Measurements from ENCODE around the gene OSBPL5.

OSBPL5 gene

GRCh38 chr11:3134218-3134621, 30.9 kb downstream of the OSBPL5 start:
- DNase-seq (ENCODE audit: low spot score): no peak

DNA sequence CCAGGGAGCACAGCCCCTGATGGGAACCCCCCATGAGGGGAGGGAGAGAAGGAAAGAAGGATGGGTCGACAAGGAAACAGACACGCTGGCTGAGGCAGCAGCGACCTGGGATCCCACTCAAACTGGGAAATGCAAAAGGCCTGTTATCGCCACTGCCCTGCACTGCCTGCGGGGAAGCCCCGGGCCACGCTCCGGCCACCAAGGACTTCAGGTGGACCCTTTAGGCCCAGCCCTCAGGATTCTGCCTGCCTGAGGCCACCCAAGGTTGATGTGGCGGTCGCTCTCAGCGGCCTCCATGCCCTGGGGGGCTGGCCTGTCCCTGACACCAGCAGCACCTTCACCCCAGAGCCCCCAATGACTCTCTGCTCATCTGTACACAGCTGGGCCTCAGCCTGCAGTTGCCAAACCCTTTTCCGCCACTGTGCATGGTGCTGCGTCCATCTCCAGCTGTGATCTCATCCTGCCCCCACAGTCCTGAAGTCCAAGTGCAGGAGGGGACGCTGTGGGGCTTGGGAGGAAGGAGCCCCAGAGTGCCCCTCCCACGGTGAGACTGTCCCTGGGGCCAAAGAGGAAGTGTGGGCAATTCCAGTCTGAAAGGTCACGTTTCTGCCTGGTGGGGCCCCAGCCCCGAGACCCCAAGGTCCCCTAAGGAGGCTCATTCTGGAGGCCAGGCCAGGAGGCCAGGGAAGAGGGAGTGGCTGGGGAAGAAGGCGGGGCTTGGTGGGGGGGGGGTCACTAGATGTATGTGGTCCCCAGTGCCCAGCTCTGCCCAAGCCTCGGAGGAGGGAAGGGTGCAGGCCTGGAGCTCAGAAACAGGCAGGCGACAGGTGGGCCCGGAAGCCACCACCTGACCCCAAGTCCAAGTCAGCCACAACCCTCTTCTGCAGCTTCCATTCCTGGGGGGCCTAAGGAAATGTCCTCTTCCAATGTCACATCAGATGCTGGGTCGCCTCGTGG, 31.6 kb downstream of the OSBPL5 start:
- DNase-seq (ENCODE audit: low spot score): no peak

DNA sequence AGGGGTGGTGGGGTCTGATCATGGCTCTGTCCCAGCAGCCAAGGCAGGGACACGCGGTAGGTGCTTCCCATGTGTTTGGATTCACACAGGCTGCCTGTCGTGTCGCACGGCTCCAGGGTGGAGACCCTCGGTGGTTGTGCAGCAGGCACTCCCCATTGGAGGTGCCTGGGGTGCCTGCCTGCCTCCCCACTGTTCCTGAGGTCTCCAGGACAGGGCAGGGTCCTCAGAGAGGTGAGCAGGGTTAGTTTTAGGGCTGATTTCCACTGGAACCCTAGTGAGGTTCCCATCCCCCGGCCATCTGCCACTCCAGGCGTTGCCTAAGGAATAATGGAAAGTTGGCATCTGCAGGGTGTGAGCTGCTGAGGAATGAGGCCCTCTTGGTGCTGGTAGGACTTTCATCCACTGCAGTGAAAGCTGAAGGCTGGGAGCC, 32.3 kb downstream of the OSBPL5 start:
- no peak for DNase-seq (ENCODE audit: low spot score)

GRCh38 chr11:3132271-3132781, 32.8 kb downstream of the OSBPL5 start:
- DNase-seq (ENCODE audit: low spot score): no peak

DNA sequence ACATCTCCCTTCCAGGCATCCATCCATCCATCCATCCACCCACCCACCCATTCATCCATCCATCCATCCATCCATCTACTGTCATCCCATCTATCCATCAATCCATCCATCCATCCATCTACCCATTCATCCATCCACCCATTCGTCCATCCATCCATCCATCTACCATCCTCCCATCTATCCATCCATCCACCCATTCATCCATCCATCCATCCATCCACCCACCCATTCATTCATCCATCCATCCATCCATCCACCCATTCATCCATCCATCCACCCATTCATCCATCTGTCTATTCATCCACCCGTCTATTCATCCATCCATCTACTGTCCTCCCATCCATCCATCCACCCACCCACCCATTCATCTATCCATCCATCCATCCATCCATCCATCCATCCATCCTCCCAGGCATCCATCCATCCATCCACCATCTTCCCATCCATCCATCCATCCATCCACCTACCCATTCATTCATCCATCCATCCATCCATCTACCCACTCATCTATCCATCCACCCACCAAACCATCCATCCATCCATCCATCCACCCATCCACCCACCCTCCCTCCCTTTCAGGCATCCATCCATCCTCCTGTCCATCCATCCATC, 33.7 kb downstream of the OSBPL5 start:
- DNase-seq (ENCODE audit: low spot score): no peak

DNA sequence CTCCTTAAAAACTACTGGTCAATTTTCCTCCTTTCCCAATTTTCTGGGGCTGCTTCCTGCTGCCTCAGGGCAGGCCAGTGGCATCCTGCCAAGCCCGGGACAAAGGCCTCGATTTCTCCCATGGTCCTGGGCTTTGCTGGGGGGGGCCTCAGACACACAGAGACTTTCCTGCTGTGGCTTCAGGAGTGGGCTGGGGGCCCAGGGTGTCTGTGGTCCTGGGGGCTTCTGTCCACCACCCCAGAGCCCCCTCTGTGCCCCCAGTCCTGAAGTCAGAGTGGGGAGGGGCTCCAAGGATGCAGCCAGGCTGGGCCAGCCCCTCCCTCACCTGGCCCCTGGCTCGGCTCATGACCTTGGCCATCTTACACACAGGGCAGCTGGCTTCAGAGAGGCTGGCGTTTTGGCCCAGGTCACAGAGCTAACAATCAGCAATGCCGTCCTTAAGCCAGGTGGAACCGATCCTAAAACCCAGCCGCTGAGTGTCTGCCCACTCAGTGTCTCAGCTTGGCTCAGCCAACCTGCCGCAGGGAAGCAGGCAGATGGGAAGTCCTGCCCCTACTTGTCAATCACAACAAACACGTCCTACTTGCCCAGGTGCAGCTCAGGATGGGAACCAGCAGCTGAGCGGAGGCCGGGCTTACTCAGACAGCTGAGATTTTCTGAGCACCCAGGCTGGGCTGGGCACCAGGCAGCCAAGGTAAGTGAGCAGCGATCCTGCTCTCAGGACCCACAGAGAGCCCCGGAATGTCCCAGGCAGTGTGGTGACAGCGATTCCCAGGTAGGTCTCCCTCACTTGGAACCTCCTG, 34.6 kb downstream of the OSBPL5 start:
- DNase-seq (ENCODE audit: low spot score): no peak

DNA sequence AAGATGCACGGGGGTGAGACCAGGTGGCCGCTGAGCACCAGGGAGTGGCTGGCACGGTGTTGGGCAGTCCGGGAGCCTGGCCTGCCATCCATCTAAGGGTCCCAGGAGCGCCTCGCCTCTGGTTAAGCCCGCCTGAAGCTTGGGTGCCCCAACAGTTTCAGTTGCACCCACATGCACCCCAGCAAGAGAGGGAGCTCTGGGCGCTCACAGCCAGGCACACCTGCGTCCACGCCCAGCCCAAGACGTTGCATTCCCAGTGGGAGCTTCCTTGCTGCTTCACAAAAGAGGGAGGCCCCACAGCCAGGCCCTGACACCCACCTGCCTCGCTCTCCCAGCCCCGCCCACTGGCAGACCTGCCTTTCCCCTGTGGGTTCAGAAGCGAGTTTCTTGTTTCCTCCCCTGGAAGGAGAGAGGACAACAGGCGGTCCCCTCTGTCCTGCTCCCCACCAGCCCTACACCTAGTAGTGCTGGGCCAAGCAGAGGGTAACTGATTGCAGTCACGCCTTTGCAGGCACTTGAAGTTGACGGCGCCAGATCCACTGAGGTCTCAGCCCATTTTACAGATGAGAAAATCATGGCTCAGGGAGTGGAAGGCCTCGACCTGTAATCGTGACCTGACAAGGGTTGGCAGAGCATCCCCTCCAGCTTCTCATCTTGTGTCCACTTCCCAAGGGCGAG, 35.4 kb downstream of the OSBPL5 start:
- DNase-seq (ENCODE audit: low spot score): no peak

DNA sequence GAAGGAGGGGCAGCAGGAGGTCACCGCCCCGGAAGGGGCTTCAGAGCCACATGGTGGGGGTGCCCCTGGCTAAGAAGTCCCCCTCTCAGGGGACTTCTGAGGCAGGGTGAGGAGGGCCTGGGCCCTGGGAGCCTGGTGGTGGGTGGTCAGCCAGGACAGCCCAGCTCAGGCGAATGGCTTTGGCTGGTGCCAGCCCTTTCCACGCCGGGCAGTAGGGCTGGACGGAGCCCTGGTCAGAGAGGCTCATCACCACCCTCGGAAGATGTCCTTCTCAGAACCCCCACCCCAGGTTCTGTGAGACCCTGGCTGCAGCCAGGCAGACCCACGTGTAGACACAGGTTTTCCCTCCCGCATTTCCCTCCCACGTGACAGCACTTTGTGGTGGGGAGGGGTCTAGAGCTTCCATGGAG, 35.9 kb downstream of the OSBPL5 start:
- no peak for DNase-seq (ENCODE audit: low spot score)

- no peak for DNase-seq (ENCODE audit: low spot score)
These were observed 36.5 kb downstream of the OSBPL5 start for GRCh38 chr11:3128356-3129180.

DNA sequence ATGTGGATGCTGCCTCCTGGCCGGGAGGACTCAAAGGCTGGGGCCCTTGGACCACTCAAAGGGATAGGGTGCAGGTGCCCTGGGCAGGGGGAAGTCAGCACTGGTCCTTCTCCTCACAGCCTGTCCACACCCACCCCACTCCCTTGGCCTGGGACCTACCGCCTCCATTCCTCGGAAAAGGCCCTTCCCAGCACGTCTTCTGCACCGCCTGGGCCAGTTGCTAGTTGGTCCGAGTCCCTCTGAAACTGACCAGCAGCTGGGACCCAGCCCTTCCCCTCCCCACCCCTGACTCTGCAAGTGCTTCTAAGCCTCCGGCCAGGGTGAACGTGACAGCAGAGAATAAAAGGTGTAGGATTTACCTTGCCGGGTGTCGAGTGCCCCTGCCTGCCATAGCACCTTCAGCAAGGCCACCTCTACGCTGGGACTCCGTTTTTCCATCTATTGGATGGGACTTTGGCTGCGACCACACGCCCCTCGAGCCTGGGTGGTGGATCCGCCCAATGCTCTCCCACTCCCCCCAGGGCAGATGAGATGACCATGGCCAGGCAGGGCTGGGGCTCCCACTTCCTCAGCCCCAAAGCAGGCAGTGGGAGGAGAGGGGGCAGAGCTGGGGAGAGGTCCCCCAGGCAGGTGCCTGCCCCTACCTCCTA, 37.3 kb downstream of the OSBPL5 start:
- no peak for DNase-seq (ENCODE audit: low spot score)

DNA sequence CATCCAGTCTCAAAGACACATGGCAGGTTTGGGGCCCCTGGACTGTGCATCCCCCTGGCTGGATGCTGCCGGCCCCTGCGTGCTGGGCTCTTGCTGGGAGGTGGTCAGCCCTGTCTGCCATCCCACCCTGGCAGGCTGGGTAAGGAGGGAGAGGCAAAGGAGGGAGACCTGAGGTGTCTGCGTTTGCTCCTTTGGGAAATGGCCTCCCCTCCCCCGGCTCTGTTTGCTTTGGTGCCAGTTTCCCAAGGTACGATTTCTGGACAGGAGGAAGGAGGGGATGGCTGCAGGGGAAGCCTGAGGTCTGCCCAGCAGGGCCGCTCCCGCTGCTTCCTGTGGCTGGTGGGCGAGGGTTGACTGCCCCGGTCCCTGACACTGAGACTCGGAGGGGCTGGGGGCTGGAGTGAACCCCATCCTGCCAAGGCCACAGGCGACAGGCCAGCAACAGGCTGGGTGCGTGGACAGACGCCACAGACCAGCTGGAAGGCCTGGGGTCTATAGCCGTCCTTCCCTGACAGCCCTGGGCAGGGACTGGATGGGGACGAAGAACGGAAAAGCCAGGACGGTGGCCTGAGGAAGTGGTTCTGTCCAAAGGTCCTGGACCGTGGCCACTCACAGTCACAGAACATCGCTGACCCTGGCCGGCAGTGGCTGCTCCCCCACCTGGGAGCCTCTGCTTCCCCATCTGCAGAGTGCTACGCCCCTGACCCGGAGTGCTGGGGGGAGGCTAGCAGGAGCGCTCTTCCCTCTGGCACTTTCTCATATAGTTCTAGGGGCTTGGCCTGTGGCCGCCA, 38.0 kb downstream of the OSBPL5 start:
- DNase-seq (ENCODE audit: low spot score): no peak

DNA sequence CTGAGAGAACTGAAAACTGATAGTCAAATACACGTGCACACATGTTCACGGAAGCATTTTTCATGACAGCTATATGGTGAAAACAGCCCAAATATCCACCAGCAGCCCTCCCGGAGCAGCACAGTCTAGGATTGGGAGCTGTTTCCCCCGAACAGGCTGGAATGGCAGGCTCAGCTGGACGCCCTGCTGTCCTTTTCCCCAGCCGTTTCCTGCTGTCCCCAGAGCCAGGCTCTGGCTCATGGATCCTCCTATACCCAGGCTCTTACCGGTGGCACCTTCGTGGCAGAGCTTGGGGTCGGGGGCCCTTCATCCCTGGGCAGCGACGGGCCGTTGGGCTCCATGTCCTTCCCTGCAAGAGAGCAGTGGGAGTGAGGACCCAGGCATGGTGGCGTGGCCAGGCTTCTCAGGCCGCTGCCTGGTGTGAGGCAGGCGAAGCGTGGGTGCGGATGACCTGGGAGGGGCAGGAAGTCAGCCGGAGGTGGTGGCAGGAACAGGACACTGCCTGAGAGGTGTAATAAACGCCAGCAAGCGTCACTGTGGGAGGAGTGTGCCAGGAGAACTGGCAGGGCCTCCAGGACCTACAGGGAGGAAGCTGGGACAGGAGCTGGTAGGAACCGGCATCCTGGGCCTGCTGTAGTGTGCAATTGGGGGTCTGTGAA, 38.8 kb downstream of the OSBPL5 start:
- no peak for DNase-seq (ENCODE audit: low spot score)

- no peak for DNase-seq (ENCODE audit: low spot score)
These were observed 40.3 kb downstream of the OSBPL5 start for GRCh38 chr11:3124821-3125220.

DNA sequence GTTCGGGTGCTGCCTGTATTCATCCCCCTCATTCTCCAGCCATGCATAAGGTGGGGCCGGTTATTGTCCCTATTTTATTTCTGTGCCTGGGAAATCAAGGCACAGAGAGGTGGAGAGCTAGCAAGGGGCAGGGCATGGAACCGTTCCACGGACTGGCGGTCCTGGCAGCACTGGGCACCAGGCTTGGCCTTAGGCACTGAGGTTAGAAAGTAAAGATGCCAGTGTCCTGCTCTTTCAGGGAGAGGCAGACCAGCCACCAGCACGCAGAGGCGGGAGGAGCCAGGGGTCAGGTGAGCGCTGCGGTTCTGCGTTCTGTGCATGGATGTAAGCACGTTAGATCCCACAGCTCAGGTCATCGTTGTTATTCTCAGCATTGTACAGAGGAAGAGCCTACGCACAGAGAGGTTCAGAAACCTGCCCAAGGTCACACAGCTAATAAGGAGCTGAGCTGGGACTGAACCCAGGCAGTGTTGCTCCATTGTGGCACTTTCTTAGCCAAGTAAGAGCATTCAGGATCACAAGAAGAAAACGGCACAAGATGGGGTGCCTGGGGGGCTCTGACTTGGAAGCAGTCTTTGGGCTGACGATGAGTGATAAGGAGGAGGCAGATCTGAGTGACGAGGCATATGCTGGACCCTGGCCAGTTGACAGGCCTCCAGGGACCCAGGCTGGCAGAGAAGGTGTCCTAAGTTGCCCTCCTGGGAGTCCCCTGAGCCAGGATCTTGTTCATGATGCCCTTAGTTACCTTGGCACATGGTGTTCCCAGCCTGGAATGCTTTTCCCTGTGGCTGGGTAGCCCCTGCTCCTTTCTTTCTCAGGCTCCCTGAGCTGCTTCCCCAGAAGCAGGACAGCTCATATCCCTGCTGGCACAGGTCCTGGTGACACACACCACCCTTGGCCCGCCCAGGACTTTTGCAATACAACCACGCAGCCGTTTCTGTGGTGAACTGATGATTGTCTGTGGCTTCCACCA, 41.1 kb downstream of the OSBPL5 start:
- DNase-seq (ENCODE audit: low spot score): peak; percentile 94

DNA sequence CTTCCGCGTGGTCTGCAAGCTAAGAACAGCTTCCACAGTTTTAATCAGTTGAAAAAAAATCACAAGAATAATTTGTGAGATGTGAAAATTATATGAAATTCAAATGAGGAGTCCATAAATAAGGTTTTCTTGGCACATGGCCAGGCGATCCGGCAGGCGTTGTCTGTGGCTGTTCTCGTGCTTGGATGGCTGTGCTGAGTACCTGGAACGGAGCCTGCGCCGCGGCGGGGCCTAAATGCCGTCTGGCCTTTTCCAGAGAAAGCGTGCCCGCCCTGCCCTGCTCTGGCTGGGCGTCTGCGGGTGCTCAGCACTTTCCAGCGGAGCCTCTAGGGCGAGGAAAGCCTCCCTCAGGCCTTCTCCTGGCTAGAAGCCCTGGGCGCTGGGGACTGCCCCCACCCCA, 41.8 kb downstream of the OSBPL5 start:
- no peak for DNase-seq (ENCODE audit: low spot score)

DNA sequence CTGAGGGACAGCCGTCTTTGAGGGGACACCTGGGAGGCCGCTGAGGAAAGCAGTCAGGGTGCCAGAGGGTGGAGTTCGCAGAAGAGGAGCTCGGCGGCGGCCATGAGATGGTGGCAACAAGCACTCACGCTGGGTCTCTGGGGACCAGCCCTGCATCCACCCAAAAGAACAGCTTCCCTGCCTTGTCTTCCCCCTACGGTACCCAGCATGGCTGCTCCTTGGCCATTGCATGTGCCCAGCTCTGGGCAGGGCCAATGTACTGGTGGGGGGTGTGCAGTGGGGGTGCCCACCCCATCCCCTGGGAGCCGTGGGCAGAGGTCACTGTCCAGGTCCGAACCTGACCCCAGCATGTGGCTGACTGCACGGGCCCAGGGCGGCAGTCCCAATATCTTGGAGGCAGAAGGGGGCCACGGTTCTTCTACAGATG, 42.3 kb downstream of the OSBPL5 start:
- no peak for DNase-seq (ENCODE audit: low spot score)

DNA sequence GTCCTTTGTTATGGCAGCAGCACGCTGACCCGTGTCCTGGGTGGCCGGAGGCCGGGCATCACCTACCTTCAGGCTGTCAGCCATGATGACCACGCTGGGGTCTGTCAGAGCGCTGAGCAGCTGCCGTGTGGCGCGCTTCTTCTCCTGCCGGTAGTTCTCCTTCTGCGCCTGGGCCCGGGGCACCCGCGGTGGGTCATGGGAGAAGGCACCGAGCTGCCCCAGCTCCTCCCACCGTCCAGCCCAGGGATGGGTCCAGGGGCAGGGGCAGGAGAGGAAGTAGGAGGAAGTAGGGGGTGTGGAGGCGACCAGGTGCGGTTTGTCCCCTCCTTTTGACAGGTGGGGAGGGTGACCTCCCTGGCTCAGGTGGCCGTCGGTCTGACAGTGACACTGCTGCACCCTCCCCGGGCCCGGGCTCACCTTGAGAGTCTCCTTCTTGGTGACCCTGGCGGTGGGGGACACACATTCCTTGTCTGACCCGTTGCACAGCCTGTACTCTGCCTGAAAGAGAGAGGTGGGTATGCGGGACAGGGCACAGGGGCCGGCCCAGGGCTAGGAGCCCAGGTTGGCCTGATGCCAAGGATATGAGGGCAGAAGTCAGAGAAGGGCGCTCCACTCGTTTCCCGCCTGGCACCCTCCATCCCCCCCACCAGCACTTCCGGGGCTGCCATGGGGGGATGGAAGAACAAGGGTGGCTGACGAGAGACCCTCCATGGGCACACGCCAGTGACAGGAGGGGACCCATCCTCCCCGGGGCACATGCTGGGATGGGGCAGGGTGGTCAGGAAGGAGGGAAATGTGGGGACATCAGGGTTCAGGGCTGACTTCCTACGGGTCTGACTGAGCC, 43.0 kb downstream of the OSBPL5 start:
- DNase-seq (ENCODE audit: low spot score): no peak

All from AG20443 (cell line).